DOHH2 (cell line): ENCODE results near the gene RND3.

ENCODE experiments used
- H3F3A ChIP-seq: fragments of 200-600 bp; sonication (generic), shearing (Covaris generic); 2 replicates; pipeline ENCODE4 v1.6.0; 2016; ENCODE audit warnings: antibody characterized with exemption, mild to moderate bottlenecking; ENCODE audit not compliant: control insufficient read depth, insufficient read depth
- H3K27ac ChIP-seq: fragments of 200-600 bp; sonication (generic); 2 replicates; pipeline ENCODE4 v1.5.1; 2014; ENCODE audit warnings: low read depth, mild to moderate bottlenecking, low read length, moderate library complexity
- H3K27me3 ChIP-seq: fragments of 200-600 bp; sonication (generic); 2 replicates; pipeline ENCODE4 v1.6.1; 2014; ENCODE audit warnings: mild to moderate bottlenecking, low read length, mixed read lengths; ENCODE audit not compliant: control insufficient read depth
- H3K36me3 ChIP-seq: fragments of 200-600 bp; sonication (generic); 2 replicates; pipeline ENCODE4 v1.6.1; 2014; ENCODE audit warnings: mild to moderate bottlenecking, low read length, moderate library complexity, mixed read lengths; ENCODE audit not compliant: control insufficient read depth
- H3K4me1 ChIP-seq: fragments of 200-600 bp; sonication (generic); 2 replicates; pipeline ENCODE4 v1.6.1; 2014; ENCODE audit warnings: mild to moderate bottlenecking, low read length, mixed read lengths; ENCODE audit not compliant: control insufficient read depth
- H3K4me2 ChIP-seq: fragments of 200-600 bp; sonication (generic); 2 replicates; pipeline ENCODE4 v1.6.0; 2014; ENCODE audit warnings: mild to moderate bottlenecking, low read length, moderate library complexity
- H3K4me3 ChIP-seq: fragments of 200-600 bp; sonication (generic); 2 replicates; pipeline ENCODE4 v1.5.1; 2014; ENCODE audit warnings: mild to moderate bottlenecking, low read length, mixed read lengths
- H3K79me2 ChIP-seq: fragments of 200-600 bp; sonication (generic); 2 replicates; pipeline ENCODE4 v1.6.1; 2014; ENCODE audit warnings: mild to moderate bottlenecking, low read length, mixed read lengths; ENCODE audit not compliant: control insufficient read depth
- H3K9me2 ChIP-seq: fragments of 200-600 bp; sonication (generic); replicated peaks from 2 replicates; pipeline ENCODE4 v1.6.1; 2014; ENCODE audit warnings: mild to moderate bottlenecking, low read length, mixed read lengths; ENCODE audit not compliant: control insufficient read depth
- H3K9me3 ChIP-seq: fragments of 200-600 bp; sonication (generic); 2 replicates; pipeline ENCODE4 v1.6.1; 2014; ENCODE audit warnings: antibody characterized with exemption, low read length, mixed read lengths; ENCODE audit not compliant: control insufficient read depth, insufficient read depth
- H4K20me1 ChIP-seq: fragments of 200-600 bp; sonication (generic); 2 replicates; pipeline ENCODE4 v1.6.0; 2014; ENCODE audit warnings: low read depth, mild to moderate bottlenecking, antibody characterized with exemption, low read length, moderate library complexity; ENCODE audit not compliant: control insufficient read depth, insufficient read depth
- CTCF ChIP-seq: fragments of 200-600 bp; sonication (generic); IDR thresholded peaks from one replicate; pipeline ENCODE4 v1.5.1; 2014; ENCODE audit warnings: antibody characterized with exemption, mild to moderate bottlenecking, low read depth, low read length; ENCODE audit not compliant: poor library complexity, severe bottlenecking
- EZH2phosphoT487 ChIP-seq: fragments of 200-600 bp; sonication (generic); IDR thresholded peaks from 2 replicates; pipeline ENCODE4 v1.6.1; 2017; ENCODE audit warnings: borderline replicate concordance, mild to moderate bottlenecking, antibody characterized with exemption, low read length, moderate library complexity, mixed read lengths

The RND3 gene

GRCh38 chr2:150462770-150463169 lies 24.7 kb downstream of the RND3 start:
- Histone ChIP-seq H3K36me3 (no peaks in the 10 kb centered on the region), H3K4me1 (no peaks in the 10 kb centered on the region), H4K20me1 (no peaks in the 10 kb centered on the region), H3K27me3 (no peaks in the 10 kb centered on the region), H3K4me3 (no peak overlapping the region), H3K27ac (no peak overlapping the region), H3F3A (no peaks in the 10 kb centered on the region), H3K9me3 (no peaks in the 10 kb centered on the region), H3K79me2 (no peaks in the 10 kb centered on the region), H3K9me2 (no peaks in the 10 kb centered on the region), H3K4me2 (no peak overlapping the region)
- no peak for TF ChIP-seq CTCF
- TF ChIP-seq EZH2phosphoT487 = no peak

GRCh38 chr2:150459281-150459680 lies 28.2 kb downstream of the RND3 start:
- H3K36me3 ChIP-seq = no peaks in the 10 kb centered on the region
- H3K4me1 ChIP-seq = no peaks in the 10 kb centered on the region
- no peaks in the 10 kb centered on the region for H3K9me2 ChIP-seq
- no peaks in the 10 kb centered on the region for H3K27me3 ChIP-seq
- no peak overlapping the region for H3K4me2 ChIP-seq
- H3K79me2 ChIP-seq = no peaks in the 10 kb centered on the region
- TF ChIP-seq CTCF = no peak
- TF ChIP-seq EZH2phosphoT487 = no peak
- no peaks in the 10 kb centered on the region for H4K20me1 ChIP-seq
- H3K9me3 ChIP-seq = no peaks in the 10 kb centered on the region
- H3K27ac ChIP-seq = no peak overlapping the region
- no peak overlapping the region for H3K4me3 ChIP-seq
- H3F3A ChIP-seq = no peaks in the 10 kb centered on the region

GRCh38 chr2:150450765-150451164 lies 36.7 kb downstream of the RND3 start:
- no peaks in the 10 kb centered on the region for H3K27me3 ChIP-seq
- H3K4me3 ChIP-seq = no peak overlapping the region
- no peaks in the 10 kb centered on the region for H3K36me3 ChIP-seq
- TF ChIP-seq EZH2phosphoT487 (no peak), CTCF (no peak)
- H3K79me2 ChIP-seq = no peaks in the 10 kb centered on the region
- no peak overlapping the region for H3K27ac ChIP-seq
- no peaks in the 10 kb centered on the region for H3K9me3 ChIP-seq
- no peak overlapping the region for H3K4me2 ChIP-seq
- H3K4me1 ChIP-seq = no peaks in the 10 kb centered on the region
- no peaks in the 10 kb centered on the region for H3F3A ChIP-seq
- H3K9me2 ChIP-seq = no peaks in the 10 kb centered on the region
- H4K20me1 ChIP-seq = no peaks in the 10 kb centered on the region

GRCh38 chr2:150449856-150450255 lies 37.6 kb downstream of the RND3 start:
- Histone ChIP-seq H3K4me3 (no peak overlapping the region), H3K9me3 (no peaks in the 10 kb centered on the region), H3K36me3 (no peaks in the 10 kb centered on the region), H3K9me2 (no peaks in the 10 kb centered on the region), H3K79me2 (no peaks in the 10 kb centered on the region), H3K27ac (no peak overlapping the region), H4K20me1 (no peaks in the 10 kb centered on the region), H3F3A (no peaks in the 10 kb centered on the region), H3K4me1 (no peaks in the 10 kb centered on the region), H3K27me3 (no peaks in the 10 kb centered on the region), H3K4me2 (no peak overlapping the region)
- no peak for TF ChIP-seq EZH2phosphoT487
- TF ChIP-seq CTCF = no peak
